Measurements from ENCODE around the gene TOPORS. TPM values are rescaled to one million over a fixed set of nuclear protein-coding genes. Genes with fewer than 3 reads are reported as not detected.
A peak's percentile ranks its signal among the peaks of the same experiment; 100 is the strongest.

The TOPORS gene
- total and polyA plus RNA-seq, 2 experiments from 2014 or later: 14.1 to 25.8 TPM

DNA sequence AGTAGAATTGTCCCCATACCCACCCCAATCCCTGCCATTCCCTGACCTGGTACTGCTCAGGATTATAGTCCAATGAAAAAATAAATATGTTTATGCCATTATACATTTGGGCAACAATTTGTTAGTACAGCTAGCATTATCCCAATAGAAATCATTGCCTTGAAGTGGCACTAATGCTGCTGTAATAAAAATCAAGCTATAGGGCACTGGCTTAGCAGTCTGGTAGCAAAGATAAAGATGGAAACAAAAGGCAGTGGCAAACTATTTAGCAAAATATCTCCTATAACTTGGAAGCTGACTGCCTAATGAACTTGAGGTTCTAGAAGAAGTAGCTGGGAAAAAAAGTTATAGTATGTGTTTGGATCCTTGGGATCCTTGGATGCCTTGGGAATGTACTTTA, 2.2 kb upstream of the TOPORS start:
- no peak overlapping the region for H3K4me2 ChIP-seq
- H3K4me1 ChIP-seq (ENCODE audit: insufficient read depth): peaks cover 10% of the 10 kb centered on the region
- peaks cover 48% of the 10 kb centered on the region for H3K79me2 ChIP-seq
- no peak for DNase-seq (ENCODE audit: low spot score)
- no peaks in the 10 kb centered on the region for H3K36me3 ChIP-seq (replicated peaks; ENCODE audit: insufficient read depth, low read depth)
- H4K20me1 ChIP-seq (ENCODE audit: insufficient read depth, poor library complexity, severe bottlenecking): peaks cover 3% of the 10 kb centered on the region
- H3K27ac ChIP-seq: no peak overlapping the region
- no peaks in the 10 kb centered on the region for H3K9me3 ChIP-seq (ENCODE audit: low read depth)
- no peak overlapping the region for H2AFZ ChIP-seq
- TF ChIP-seq EZH2 (IDR thresholded peaks at IDR 0.05; ENCODE audit: borderline replicate concordance) (no peak), EZH2phosphoT487 (IDR thresholded peaks at IDR 0.05; ENCODE audit: low read depth, severe bottlenecking, unreplicated experiment) (no peak)
- TF ChIP-seq, protein P1, sequence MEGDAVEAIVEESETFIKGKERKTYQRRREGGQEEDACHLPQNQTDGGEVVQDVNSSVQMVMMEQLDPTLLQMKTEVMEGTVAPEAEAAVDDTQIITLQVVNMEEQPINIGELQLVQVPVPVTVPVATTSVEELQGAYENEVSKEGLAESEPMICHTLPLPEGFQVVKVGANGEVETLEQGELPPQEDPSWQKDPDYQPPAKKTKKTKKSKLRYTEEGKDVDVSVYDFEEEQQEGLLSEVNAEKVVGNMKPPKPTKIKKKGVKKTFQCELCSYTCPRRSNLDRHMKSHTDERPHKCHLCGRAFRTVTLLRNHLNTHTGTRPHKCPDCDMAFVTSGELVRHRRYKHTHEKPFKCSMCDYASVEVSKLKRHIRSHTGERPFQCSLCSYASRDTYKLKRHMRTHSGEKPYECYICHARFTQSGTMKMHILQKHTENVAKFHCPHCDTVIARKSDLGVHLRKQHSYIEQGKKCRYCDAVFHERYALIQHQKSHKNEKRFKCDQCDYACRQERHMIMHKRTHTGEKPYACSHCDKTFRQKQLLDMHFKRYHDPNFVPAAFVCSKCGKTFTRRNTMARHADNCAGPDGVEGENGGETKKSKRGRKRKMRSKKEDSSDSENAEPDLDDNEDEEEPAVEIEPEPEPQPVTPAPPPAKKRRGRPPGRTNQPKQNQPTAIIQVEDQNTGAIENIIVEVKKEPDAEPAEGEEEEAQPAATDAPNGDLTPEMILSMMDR (IDR thresholded peaks at IDR 0.05; ENCODE audit: poor library complexity): no peak
- no peak overlapping the region for H3K4me3 ChIP-seq
- H3K27me3 ChIP-seq: no peaks in the 10 kb centered on the region
- H3K9me2 ChIP-seq (replicated peaks; ENCODE audit: insufficient read depth): no peaks in the 10 kb centered on the region

DNA sequence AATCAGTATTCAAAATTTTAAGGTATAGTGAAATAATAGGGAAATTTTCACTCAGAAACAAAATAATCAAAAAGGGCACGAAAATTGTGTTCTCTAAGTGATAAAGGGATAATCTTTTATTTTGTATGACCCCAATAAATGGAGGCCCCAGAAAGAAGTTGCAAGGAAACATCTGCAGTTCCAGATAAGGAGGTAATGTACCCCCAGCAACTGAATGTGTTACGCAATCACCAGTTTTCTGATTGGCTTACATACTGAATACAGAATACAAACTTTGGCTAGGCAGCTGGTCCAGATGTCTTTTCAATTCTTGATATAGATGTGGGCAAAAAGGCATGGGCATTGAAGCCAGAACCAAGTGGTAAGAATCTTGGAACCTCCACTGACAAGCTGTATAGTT, 1.7 kb upstream of the TOPORS start:
- Histone ChIP-seq H3K4me2 (peak overlapping the region; percentile 76), H3K79me2 (peaks cover 49% of the 10 kb centered on the region), H3K36me3 (replicated peaks; ENCODE audit: insufficient read depth, low read depth) (no peaks in the 10 kb centered on the region), H3K27me3 (no peaks in the 10 kb centered on the region), H3K4me1 (ENCODE audit: insufficient read depth) (peaks cover 15% of the 10 kb centered on the region), H4K20me1 (ENCODE audit: insufficient read depth, poor library complexity, severe bottlenecking) (peaks cover 8% of the 10 kb centered on the region), H2AFZ (no peak overlapping the region), H3K27ac (peak overlapping the region; percentile 100), H3K4me3 (no peak overlapping the region), H3K9me2 (replicated peaks; ENCODE audit: insufficient read depth) (no peaks in the 10 kb centered on the region), H3K9me3 (ENCODE audit: low read depth) (no peaks in the 10 kb centered on the region)
- no peak for DNase-seq (ENCODE audit: low spot score)
- TF ChIP-seq, protein P1 (IDR thresholded peaks at IDR 0.05; ENCODE audit: poor library complexity): no peak
- no peak for TF ChIP-seq EZH2 (IDR thresholded peaks at IDR 0.05; ENCODE audit: borderline replicate concordance)
- no peak for TF ChIP-seq EZH2phosphoT487 (IDR thresholded peaks at IDR 0.05; ENCODE audit: low read depth, severe bottlenecking, unreplicated experiment)
- WGBS (ENCODE audit: low lambda C conversion rate, missing lambda C conversion rate): 77% methylated on average over 2 of the region's 2 CpGs

DNA sequence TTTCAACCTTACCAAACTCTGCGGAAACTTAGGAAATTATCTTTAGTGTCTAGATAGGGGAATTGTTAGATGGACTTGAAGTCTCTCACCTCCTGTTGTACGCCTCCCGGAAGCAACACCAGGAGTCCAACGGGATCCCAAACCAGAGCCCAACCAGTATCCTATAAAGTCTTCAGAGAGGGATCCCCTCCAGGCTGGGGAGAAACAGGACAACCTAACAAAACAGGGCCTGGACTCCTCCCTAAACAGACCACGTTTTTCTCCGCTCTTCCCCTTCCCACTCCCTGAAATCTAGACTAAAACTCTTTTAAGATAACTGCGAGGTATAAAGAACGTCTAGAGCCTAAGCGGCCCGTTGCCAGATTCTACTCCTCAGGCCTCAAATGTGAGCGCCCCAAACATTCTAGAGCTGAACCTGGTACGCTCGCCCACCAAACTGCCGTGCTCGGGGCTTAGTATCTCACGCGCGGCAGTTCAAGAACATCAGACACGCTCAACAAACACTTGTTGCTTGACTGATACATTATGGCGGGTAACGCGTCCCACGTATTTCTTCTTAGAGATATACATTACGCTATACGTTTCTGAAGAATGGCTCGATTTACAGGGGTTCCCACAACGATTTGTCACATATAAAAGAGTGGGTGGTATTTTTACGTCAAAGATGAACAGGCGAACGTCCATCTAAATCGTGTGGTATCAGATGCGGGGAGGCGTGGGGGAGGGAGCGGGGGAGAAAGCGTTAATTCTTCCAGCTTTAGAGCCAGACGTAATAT, 922 bp downstream of the TOPORS start:
- peak overlapping the region; percentile 76 for H3K4me2 ChIP-seq
- H3K27me3 ChIP-seq: no peaks in the 10 kb centered on the region
- no peak for TF ChIP-seq EZH2 (IDR thresholded peaks at IDR 0.05; ENCODE audit: borderline replicate concordance)
- no peak for TF ChIP-seq EZH2phosphoT487 (IDR thresholded peaks at IDR 0.05; ENCODE audit: low read depth, severe bottlenecking, unreplicated experiment)
- TF ChIP-seq, protein P1 (IDR thresholded peaks at IDR 0.05; ENCODE audit: poor library complexity): no peak
- H3K9me2 ChIP-seq (replicated peaks; ENCODE audit: insufficient read depth): no peaks in the 10 kb centered on the region
- peak; percentile 56 for DNase-seq (ENCODE audit: low spot score)
- H3K79me2 ChIP-seq: peaks cover 61% of the 10 kb centered on the region
- H4K20me1 ChIP-seq (ENCODE audit: insufficient read depth, poor library complexity, severe bottlenecking): peaks cover 32% of the 10 kb centered on the region
- H2AFZ ChIP-seq: peak overlapping the region; percentile 23
- no peaks in the 10 kb centered on the region for H3K9me3 ChIP-seq (ENCODE audit: low read depth)
- H3K36me3 ChIP-seq (replicated peaks; ENCODE audit: insufficient read depth, low read depth): no peaks in the 10 kb centered on the region
- WGBS (ENCODE audit: low lambda C conversion rate, missing lambda C conversion rate): under 1% methylated on average over 36 of the region's 36 CpGs
- peaks cover 17% of the 10 kb centered on the region for H3K4me1 ChIP-seq (ENCODE audit: insufficient read depth)
- H3K4me3 ChIP-seq: peak overlapping the region; percentile 49
- peak overlapping the region; percentile 100 for H3K27ac ChIP-seq
